ENCODE data around the gene PFKFB3. TPM values are rescaled to one million over a fixed set of nuclear protein-coding genes. Genes with fewer than 3 reads are reported as not detected.
"Not testable (repeated sequence)": the region's sequence is repeated elsewhere in the genome, so short reads cannot be mapped to it uniquely, and the experiment has no call there.

PFKFB3 gene
- total RNA-seq, 1 experiment from 2014 or later = 36.8 TPM

DNA sequence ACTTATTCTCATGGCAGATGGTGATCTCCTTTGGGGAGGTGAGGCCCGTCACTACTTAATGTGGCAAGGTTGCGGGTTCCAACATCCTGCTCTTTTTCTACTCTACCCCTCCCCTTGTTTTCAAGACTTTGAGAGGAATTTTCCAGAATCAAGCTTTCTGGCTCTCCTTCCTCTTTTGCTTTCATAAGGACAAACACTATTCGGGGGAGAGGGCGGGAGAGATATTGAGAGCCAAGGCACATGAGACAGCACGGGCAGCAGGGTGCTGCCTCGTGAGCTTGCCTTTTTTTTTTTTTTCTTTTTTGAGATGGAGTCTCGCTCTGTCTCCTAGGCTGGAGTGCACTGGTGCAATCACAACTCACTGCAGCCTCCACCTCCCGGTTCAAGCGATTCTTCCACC lies 6.9 kb upstream of the PFKFB3 start:
- no peak for DNase-seq
- Histone ChIP-seq H4K8ac (replicated peaks; ENCODE audit: insufficient read length, low read depth, low read length) (no peak overlapping the region), H3K23me2 (ENCODE audit: insufficient read length, low read depth, low read length, poor library complexity, severe bottlenecking) (peaks cover 3% of the 10 kb centered on the region), H3K79me2 (ENCODE audit: insufficient read depth, low read length) (no peaks in the 10 kb centered on the region), H2AK5ac (ENCODE audit: insufficient read length, low read length) (no peak overlapping the region), H3T11ph (ENCODE audit: low read length) (no peak overlapping the region), H3K9me3 (ENCODE audit: control insufficient read depth, low read depth, low read length) (no peaks in the 10 kb centered on the region), H3K4ac (ENCODE audit: low read depth, low read length) (no peak overlapping the region), H3K27ac (ENCODE audit: insufficient read length, low read depth, low read length) (no peak overlapping the region), H4K20me1 (ENCODE audit: control insufficient read depth, insufficient read depth, insufficient read length) (no peaks in the 10 kb centered on the region), H3K14ac (ENCODE audit: insufficient read depth, low read length) (no peak overlapping the region), H2BK15ac (ENCODE audit: low read depth, low read length) (no peak overlapping the region), H3K56ac (ENCODE audit: insufficient read length, low read depth, low read length) (no peak overlapping the region), H2AFZ (ENCODE audit: low read length) (no peak overlapping the region), H3K4me1 (ENCODE audit: insufficient read depth, low read length) (no peaks in the 10 kb centered on the region), H4K5ac (ENCODE audit: insufficient read length, low read depth, low read length) (no peak overlapping the region), H4K91ac (ENCODE audit: insufficient read length, low read depth, low read length) (no peak overlapping the region), H2BK120ac (ENCODE audit: low read depth, low read length, poor library complexity, severe bottlenecking) (no peak overlapping the region), H3K18ac (ENCODE audit: insufficient read length, low read depth, low read length) (no peak overlapping the region), H2BK20ac (ENCODE audit: low read depth, low read length, poor library complexity, severe bottlenecking) (no peak overlapping the region), H2BK5ac (ENCODE audit: insufficient read length, low read length) (no peak overlapping the region), H3K27me3 (ENCODE audit: insufficient read depth, low read length) (peaks cover 16% of the 10 kb centered on the region), H3K23ac (ENCODE audit: insufficient read length, low read depth, low read length) (no peak overlapping the region), H2BK12ac (ENCODE audit: insufficient read length, low read depth, low read length) (no peak overlapping the region), H3K4me2 (ENCODE audit: insufficient read depth, insufficient read length, low read length) (no peak overlapping the region), H3K79me1 (ENCODE audit: insufficient read depth, low read depth, low read length, poor library complexity, severe bottlenecking) (no peaks in the 10 kb centered on the region), H3K9ac (ENCODE audit: extremely low read depth, insufficient read length, low read length) (no peak overlapping the region)
- H3K9me3 Mint-ChIP-seq = no peaks in the 10 kb centered on the region
- WGBS (ENCODE audit: extremely low coverage, insufficient read length, low lambda C conversion rate) = no CpG with 5 or more reads among the region's 9 CpGs
- no peaks in the 10 kb centered on the region for H3K36me3 Mint-ChIP-seq (ENCODE audit: insufficient read depth in 1 of 3, low read depth in 3 of 3)
- TF ChIP-seq, protein P1, sequence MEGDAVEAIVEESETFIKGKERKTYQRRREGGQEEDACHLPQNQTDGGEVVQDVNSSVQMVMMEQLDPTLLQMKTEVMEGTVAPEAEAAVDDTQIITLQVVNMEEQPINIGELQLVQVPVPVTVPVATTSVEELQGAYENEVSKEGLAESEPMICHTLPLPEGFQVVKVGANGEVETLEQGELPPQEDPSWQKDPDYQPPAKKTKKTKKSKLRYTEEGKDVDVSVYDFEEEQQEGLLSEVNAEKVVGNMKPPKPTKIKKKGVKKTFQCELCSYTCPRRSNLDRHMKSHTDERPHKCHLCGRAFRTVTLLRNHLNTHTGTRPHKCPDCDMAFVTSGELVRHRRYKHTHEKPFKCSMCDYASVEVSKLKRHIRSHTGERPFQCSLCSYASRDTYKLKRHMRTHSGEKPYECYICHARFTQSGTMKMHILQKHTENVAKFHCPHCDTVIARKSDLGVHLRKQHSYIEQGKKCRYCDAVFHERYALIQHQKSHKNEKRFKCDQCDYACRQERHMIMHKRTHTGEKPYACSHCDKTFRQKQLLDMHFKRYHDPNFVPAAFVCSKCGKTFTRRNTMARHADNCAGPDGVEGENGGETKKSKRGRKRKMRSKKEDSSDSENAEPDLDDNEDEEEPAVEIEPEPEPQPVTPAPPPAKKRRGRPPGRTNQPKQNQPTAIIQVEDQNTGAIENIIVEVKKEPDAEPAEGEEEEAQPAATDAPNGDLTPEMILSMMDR (conservative IDR thresholded peaks at IDR 0.05) = no peak
- H3K4me1 Mint-ChIP-seq = peaks cover 11% of the 10 kb centered on the region in 2 experiments
- H3K4me3 Mint-ChIP-seq = no peak overlapping the region
- peaks cover 40% of the 10 kb centered on the region for H3K27me3 Mint-ChIP-seq (ENCODE audit: low read depth)
- peak overlapping the region in 1 of 3 experiments; percentile 39; a peak in 1 of 7 replicates for H3K27ac Mint-ChIP-seq

DNA sequence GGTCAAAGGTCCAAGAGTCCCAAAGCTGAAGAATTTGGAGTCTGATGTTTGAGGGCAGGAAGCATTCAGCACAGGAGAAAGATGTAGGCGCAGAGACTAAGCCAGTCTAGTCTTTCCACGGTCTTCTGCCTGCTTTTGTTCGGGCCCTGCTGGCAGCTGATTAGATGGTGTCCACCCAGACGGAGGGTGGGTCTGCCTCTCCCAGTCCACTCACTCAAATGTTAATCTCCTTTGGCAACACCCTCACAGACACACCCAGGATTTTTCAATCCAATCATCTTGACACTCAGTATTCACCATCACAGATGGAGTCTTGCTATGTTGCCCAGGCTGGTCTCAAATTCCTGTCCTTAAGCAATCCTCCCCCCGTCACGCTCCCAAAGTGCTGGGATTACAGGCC lies 6.2 kb upstream of the PFKFB3 start:
- H3K4me2 ChIP-seq (ENCODE audit: insufficient read depth, insufficient read length, low read length); H3K18ac ChIP-seq (ENCODE audit: insufficient read length, low read depth, low read length); DNase-seq; H2BK5ac ChIP-seq (ENCODE audit: insufficient read length, low read length); H4K20me1 ChIP-seq (ENCODE audit: control insufficient read depth, insufficient read depth, insufficient read length); H4K8ac ChIP-seq (replicated peaks; ENCODE audit: insufficient read length, low read depth, low read length); H3T11ph ChIP-seq (ENCODE audit: low read length); H3K23me2 ChIP-seq (ENCODE audit: insufficient read length, low read depth, low read length, poor library complexity, severe bottlenecking); H3K27ac Mint-ChIP-seq; H3K56ac ChIP-seq (ENCODE audit: insufficient read length, low read depth, low read length); H3K9me3 ChIP-seq (ENCODE audit: control insufficient read depth, low read depth, low read length); H2AFZ ChIP-seq (ENCODE audit: low read length); H2BK120ac ChIP-seq (ENCODE audit: low read depth, low read length, poor library complexity, severe bottlenecking); H2BK15ac ChIP-seq (ENCODE audit: low read depth, low read length); H4K91ac ChIP-seq (ENCODE audit: insufficient read length, low read depth, low read length); H3K4me3 Mint-ChIP-seq; H3K9me3 Mint-ChIP-seq; H2AK5ac ChIP-seq (ENCODE audit: insufficient read length, low read length); H2BK20ac ChIP-seq (ENCODE audit: low read depth, low read length, poor library complexity, severe bottlenecking); H3K9ac ChIP-seq (ENCODE audit: extremely low read depth, insufficient read length, low read length); H3K23ac ChIP-seq (ENCODE audit: insufficient read length, low read depth, low read length); H3K36me3 Mint-ChIP-seq (ENCODE audit: insufficient read depth in 1 of 3, low read depth in 3 of 3); H3K14ac ChIP-seq (ENCODE audit: insufficient read depth, low read length); H3K4ac ChIP-seq (ENCODE audit: low read depth, low read length); H3K4me1 ChIP-seq (ENCODE audit: insufficient read depth, low read length); H2BK12ac ChIP-seq (ENCODE audit: insufficient read length, low read depth, low read length); H3K79me1 ChIP-seq (ENCODE audit: insufficient read depth, low read depth, low read length, poor library complexity, severe bottlenecking); H4K5ac ChIP-seq (ENCODE audit: insufficient read length, low read depth, low read length); H3K79me2 ChIP-seq (ENCODE audit: insufficient read depth, low read length); H3K27ac ChIP-seq (ENCODE audit: insufficient read length, low read depth, low read length): not testable (repeated sequence)
- H3K27me3 ChIP-seq (ENCODE audit: insufficient read depth, low read length) = peaks cover 19% of the 10 kb centered on the region
- peaks cover 45% of the 10 kb centered on the region for H3K27me3 Mint-ChIP-seq (ENCODE audit: low read depth)
- WGBS (ENCODE audit: extremely low coverage, insufficient read length, low lambda C conversion rate) = no CpG with 5 or more reads among the region's 6 CpGs
- peaks cover 11% of the 10 kb centered on the region in 2 experiments for H3K4me1 Mint-ChIP-seq

Measured in H9 (cell line).